Mucosa of descending colon (tissue), 3 donors: Measurements from ENCODE around the gene USP5. TPM values are rescaled to one million over a fixed set of nuclear protein-coding genes. Genes with fewer than 3 reads are reported as not detected.
"Not testable (repeated sequence)": the region's sequence is repeated elsewhere in the genome, so short reads cannot be mapped to it uniquely, and the experiment has no call there.

Experiments used
- ATAC-seq: fragments of 200-7000 bp; cut with Tn5 transposase; one replicate; pipeline ENCODE4 v1.9.1; 2020; ENCODE audit warnings: mild to moderate bottlenecking, moderate library complexity
- DNase-seq, 3 donors: peaks; one replicate each; pipeline ENCODE4 v3.0.0-alpha.2; 2020
- H3K36me3 ChIP-seq: fragments of 200-600 bp; one replicate; pipeline ENCODE4 v1.8.0; 2021; ENCODE audit warnings: low read depth, mild to moderate bottlenecking
- H3K4me1 ChIP-seq: fragments of 200-600 bp; one replicate; pipeline ENCODE4 v1.8.0; 2021; ENCODE audit warnings: low read depth, mild to moderate bottlenecking
- H3K4me3 ChIP-seq: fragments of 200-600 bp; one replicate; pipeline ENCODE4 v1.8.0; 2021; ENCODE audit warnings: mild to moderate bottlenecking
- H3K9me3 ChIP-seq: fragments of 200-600 bp; one replicate; pipeline ENCODE4 v1.8.0; 2021; ENCODE audit warnings: mild to moderate bottlenecking
- intact Hi-C, 2 donors: fragments of 100-400 bp; cut with DNase I in 1 of 2; cut with micrococcal nuclease in 1 of 2; formaldehyde crosslinking; loops; one replicate each; pipeline versions ENCODE4 v1.11.0 to v1.11.1; 2022; cut with DNase I, micrococcal nuclease
- total RNA-seq, 3 donors: library from RNA; stranded (reverse); fragmentation: NEBNext Ultra II Directional in 2 of 3; extraction: Animal tissue kit (Norgen Biotek cat#: 25700) in 2 of 3; gene quantifications; one replicate each; pipeline versions ENCODE4 v1.2.1 to v1.2.4, GENCODE V29; 2021 to 2023
- TF ChIP-seq, protein P1 (sequence below): fragments of 200-600 bp; IDR thresholded peaks from one replicate; pipeline ENCODE4 v1.8.0; 2022; ENCODE audit warnings: antibody characterized with exemption, mild to moderate bottlenecking
- donor health status: DM: no; HTN: no; CAD: no; lungs with moderate emphysema.
- donor health status: DM: no; HTN: no; CAD: no.
- donor health status: DM: no; HTN: yes; CAD: no.

The USP5 gene
- total RNA-seq, 3 donors from 2014 or later: 65.9 to 80.7 (median 79.7) TPM

DNA sequence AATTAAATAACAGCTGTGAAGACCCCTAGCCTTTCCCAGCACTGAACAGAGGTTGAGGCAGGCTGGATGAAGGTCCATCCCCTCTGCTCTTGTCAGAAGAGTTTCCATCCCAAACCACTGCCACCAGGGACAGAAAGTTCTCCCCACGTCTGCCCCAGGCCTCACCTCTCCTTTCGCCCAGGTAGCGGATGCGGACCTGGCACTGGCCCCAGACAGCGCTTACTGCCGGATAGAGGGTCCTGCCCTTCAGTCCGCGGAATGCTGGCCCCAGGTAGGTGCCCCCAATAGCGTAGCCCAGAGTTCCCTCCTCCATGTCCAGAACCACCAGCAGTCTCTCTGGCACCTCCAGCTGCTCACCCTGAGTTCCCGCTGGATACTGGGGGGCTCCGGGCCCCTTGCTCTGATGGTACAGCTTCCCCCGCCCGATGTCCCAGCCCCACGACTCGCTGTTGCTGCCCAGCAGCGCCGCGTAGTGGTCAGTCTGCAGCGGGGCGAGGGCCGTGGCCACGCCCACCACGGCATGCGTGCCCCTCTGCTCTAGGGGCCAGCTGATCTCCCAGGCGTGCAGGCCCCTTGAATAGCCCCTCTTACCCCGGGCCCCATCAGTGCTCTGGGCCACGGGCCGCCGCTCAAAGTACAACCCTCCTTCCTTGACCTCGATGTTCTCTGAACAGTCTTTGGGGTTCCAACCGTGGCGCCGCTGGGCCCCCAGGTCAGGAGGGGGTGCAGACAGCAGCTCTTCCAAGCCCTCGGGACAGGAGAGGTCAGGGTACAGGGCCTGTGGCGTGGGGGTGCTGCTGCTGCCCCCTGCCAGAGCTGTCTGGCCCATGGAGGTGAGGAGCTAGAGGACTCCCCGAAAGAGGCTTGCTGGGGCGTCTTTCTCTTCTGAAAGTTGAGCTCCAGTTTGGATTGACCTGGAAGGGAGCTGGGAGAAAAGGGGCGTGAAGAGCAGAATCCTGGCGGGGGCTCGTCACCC is 20.4 kb downstream of the USP5 start:
- peak overlapping the region; percentile 70 for H3K4me3 ChIP-seq
- intact Hi-C loops: no loop called here
- DNase-seq (peak; percentile 91 to 96 (median 91)), ATAC-seq (peak; percentile 74)
- peaks cover 32% of the 10 kb centered on the region for H3K4me1 ChIP-seq
- no peaks in the 10 kb centered on the region for H3K36me3 ChIP-seq
- H3K9me3 ChIP-seq: no peaks in the 10 kb centered on the region
- TF ChIP-seq, protein P1, sequence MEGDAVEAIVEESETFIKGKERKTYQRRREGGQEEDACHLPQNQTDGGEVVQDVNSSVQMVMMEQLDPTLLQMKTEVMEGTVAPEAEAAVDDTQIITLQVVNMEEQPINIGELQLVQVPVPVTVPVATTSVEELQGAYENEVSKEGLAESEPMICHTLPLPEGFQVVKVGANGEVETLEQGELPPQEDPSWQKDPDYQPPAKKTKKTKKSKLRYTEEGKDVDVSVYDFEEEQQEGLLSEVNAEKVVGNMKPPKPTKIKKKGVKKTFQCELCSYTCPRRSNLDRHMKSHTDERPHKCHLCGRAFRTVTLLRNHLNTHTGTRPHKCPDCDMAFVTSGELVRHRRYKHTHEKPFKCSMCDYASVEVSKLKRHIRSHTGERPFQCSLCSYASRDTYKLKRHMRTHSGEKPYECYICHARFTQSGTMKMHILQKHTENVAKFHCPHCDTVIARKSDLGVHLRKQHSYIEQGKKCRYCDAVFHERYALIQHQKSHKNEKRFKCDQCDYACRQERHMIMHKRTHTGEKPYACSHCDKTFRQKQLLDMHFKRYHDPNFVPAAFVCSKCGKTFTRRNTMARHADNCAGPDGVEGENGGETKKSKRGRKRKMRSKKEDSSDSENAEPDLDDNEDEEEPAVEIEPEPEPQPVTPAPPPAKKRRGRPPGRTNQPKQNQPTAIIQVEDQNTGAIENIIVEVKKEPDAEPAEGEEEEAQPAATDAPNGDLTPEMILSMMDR: peak; percentile 99

DNA sequence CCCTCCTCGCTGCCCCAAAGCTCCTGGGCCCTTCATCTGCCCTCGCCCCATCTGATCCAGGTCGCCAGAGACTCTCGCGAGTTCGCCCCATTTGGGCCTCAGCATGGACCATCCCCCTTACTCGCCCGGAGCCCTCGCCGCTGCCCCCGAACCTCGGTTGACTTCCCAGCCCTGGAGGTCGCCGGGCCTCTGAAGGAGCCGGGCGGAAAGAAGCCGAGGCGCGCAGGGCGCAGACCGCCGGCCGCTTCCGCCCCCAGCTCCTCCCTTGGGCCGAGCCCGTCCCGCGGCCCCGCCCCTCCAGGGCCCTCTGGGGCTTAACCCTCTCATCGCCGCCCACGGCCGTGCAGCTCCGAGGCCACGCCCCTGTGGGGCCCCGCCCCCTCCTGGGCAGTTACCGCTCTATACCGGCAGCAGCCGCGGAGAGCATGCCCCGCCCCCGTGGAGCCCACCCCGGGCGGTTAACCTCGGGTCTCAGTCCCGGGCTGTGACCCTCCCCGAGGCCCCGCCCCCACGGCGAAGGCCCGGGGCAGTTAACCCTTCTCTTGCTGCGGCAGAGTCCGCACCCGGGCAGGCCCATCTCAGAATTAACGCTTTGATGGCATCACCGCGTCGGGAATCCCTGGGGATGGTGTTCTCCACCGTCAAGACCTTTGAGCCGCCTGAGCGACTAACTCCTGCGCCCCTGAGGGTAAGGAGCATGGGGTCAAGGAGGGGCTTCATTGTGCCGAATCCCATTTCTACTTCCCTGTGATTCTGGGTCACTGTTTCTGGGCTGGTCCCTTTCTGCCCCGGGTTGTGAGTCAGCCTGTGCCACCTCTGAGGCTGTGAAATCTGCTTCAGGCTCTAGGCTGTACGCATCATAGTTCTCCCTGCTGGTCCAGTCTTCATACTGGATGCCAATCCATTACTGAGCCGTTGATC is 21.4 kb downstream of the USP5 start, which contains the start of gene SPSB2:
Gene SPSB2, minus strand, starts transcription at position 210 of the 921 bp plus-strand sequence. CDS start 402 bp downstream, outside the sequence.
- Histone ChIP-seq H3K9me3 (no peaks in the 10 kb centered on the region), H3K4me1 (peaks cover 29% of the 10 kb centered on the region), H3K4me3 (peak within 1 kb of the TSS; percentile 70), H3K36me3 (no peaks in the 10 kb centered on the region)
- peak; percentile 99 to 100 (median 100) for DNase-seq
- ATAC-seq: peak; percentile 89
- TF ChIP-seq, protein P1: no peak
- intact Hi-C loops: no loop called here

DNA sequence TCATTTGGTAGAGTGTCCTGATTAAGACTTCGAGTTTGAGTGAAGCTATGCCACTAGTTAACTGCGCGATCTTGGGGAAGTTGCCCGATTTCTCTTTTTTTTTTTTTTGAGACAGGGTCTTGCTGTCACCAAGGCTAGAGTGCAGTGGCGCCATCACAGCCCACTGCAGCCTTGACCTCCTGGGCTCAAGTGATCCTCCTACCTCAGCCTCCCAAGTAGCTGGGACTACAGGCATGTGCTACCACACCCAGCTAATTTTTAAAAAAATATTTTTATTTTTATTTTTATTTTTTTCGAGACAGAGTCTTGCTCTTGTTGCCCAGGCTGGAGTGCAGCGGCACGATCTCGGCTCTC is 22.0 kb downstream of the USP5 start:
- H3K9me3 ChIP-seq, H3K36me3 ChIP-seq, ATAC-seq, H3K4me3 ChIP-seq, intact Hi-C loops: not testable (repeated sequence)
- peaks cover 23% of the 10 kb centered on the region for H3K4me1 ChIP-seq
- DNase-seq: peak in 1 of 3 donors; percentile 48

DNA sequence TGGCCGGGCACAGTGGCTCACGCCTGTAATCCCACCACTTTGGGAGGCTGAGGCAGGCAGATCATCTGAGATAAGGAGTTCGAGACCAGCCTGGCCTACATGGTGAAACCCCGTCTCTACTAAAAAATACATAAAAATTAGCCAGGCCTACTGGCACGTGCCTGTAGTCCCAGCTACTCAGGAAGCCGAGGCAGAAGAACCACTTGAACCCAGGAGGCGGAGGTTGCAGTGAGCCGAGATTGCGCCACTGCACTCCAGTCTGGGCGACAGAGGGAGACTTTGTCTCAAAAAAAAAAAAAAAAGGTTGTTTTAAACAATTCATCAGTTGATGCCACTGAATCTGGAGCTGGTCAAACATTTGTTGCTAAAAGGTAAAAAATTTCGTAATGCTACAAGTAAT is 27.9 kb downstream of the USP5 start:
- H3K4me3 ChIP-seq, H3K36me3 ChIP-seq, H3K9me3 ChIP-seq, intact Hi-C loops, ATAC-seq, H3K4me1 ChIP-seq: not testable (repeated sequence)
- DNase-seq: peak in 1 of 3 donors; percentile 17

DNA sequence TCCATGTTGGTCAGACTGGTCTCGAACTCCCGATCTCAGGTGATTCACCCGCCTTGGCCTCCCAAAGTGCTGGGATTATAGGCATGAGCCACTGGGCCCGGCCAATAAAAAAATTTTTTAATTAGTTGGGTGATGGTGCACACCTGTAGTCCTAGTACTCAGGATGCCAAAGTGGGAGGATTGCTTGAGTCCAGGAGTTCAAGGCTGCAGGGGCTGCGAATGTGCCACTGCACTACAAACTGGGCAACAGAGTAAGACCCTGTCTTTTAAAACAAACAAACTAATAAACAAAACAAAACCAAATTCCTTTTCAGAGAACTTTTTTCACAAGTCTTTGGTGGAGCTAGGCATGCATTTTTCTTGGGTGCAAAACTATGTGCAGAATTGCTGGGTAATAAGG is 31.3 kb downstream of the USP5 start:
- H3K36me3 ChIP-seq: no peaks in the 10 kb centered on the region
- TF ChIP-seq, protein P1: no peak
- intact Hi-C loops: no loop called here
- H3K4me3 ChIP-seq: no peak overlapping the region
- no peaks in the 10 kb centered on the region for H3K4me1 ChIP-seq
- H3K9me3 ChIP-seq: no peaks in the 10 kb centered on the region
- ATAC-seq (no peak), DNase-seq (no peak)

DNA sequence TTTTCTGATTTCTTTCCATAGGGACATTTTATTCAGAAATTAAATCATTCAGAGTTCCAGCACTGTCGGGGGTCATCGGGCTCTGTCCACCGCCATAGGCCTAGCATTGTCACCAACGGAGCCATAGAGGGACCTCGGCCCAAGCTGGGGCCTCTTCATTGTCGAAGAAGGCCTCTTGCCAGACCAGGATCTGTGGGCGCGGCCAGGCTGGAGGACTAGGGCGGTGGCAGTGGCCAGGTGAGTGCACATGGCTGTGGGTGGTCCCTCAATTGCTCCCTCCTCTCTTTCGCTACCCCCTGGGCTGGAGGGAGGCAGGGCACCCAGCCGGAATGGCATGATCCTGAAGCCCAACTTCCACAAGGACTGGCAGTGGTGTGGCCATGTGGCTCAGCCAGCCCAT is 31.7 kb downstream of the USP5 start:
- Histone ChIP-seq H3K4me3 (no peak overlapping the region), H3K9me3 (no peaks in the 10 kb centered on the region), H3K36me3 (no peaks in the 10 kb centered on the region), H3K4me1 (no peaks in the 10 kb centered on the region)
- ATAC-seq: no peak
- DNase-seq: no peak
- TF ChIP-seq, protein P1: no peak
- intact Hi-C loops: no loop called here
